Lower lobe of right lung (tissue), 2 donors: ENCODE results near the gene FBXO5. TPM values are rescaled to one million over a fixed set of nuclear protein-coding genes. Genes with fewer than 3 reads are reported as not detected.

Experiments
- ATAC-seq, 2 donors: fragments of 200-7000 bp; cut with Tn5 transposase; one replicate each; pipeline ENCODE4 v1.9.1; 2020 to 2022; ENCODE audit warnings: mild to moderate bottlenecking in 2 of 2, moderate library complexity in 2 of 2
- DNase-seq: peaks from one replicate; pipeline ENCODE4 v3.0.0-alpha.2; 2020
- H3K27ac ChIP-seq: fragments of 200-600 bp; one replicate; pipeline ENCODE4 v1.8.0; 2022
- H3K27me3 ChIP-seq: fragments of 200-600 bp; one replicate; pipeline ENCODE4 v1.8.0; 2022; ENCODE audit warnings: low read depth
- H3K36me3 ChIP-seq: fragments of 200-600 bp; one replicate; pipeline ENCODE4 v1.8.0; 2022; ENCODE audit warnings: mild to moderate bottlenecking
- H3K4me1 ChIP-seq: fragments of 200-600 bp; one replicate; pipeline ENCODE4 v1.8.0; 2022
- H3K4me3 ChIP-seq: fragments of 200-600 bp; one replicate; pipeline ENCODE4 v1.8.0; 2022; ENCODE audit warnings: mild to moderate bottlenecking
- H3K9me3 ChIP-seq: fragments of 200-600 bp; one replicate; pipeline ENCODE4 v1.8.0; 2022
- CTCF ChIP-seq: fragments of 200-600 bp; IDR thresholded peaks from one replicate; pipeline ENCODE4 v1.8.0; 2022; ENCODE audit warnings: antibody characterized with exemption, mild to moderate bottlenecking
- intact Hi-C: fragments of 100-400 bp; cut with DNase I; formaldehyde crosslinking; loops from one replicate; pipeline ENCODE4 v1.11.0; 2022
- total RNA-seq: library from RNA; stranded (reverse); fragmentation: NEBNext Ultra II Directional; extraction: Animal tissue kit (Norgen Biotek cat#: 25700); gene quantifications from one replicate; pipeline ENCODE4 v1.2.1, GENCODE V29; 2021
- donor health status: DM: no; HTN: yes; CAD: no; lungs with severe emphysema.

Gene FBXO5
- total RNA-seq, 1 donor from 2014 or later = 5.1 TPM

DNA sequence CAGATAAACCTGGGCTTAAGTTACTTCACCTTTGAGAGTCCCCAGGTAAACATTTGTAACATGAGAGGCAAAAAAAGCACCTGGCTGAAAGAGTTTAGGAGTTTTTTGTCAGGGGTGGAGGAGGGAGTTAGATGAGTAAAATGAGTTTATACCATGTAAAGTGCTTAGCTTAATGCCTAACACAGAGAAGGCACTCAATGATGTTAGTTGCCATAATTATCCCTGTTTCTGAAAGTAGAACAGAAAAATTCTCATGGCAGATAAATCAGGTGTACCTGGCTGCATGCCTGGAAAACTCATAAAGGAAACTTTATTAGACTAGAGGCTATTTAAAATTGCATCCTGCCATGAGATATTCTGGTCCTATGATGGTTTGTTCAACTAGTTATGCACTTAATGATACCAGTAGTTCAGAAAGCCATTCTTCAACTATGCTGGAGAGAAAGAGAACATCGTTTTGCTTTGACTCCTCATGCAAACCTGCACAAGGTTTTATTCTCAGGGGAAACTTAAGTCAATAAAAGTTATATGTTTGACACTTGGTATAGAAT, 40.4 kb downstream of the FBXO5 start:
- H3K4me1 ChIP-seq = no peaks in the 10 kb centered on the region
- no peak overlapping the region for H3K4me3 ChIP-seq
- ATAC-seq (no peak), DNase-seq (no peak)
- H3K9me3 ChIP-seq = no peaks in the 10 kb centered on the region
- intact Hi-C loops = no loop called here
- H3K27me3 ChIP-seq = peaks cover 9% of the 10 kb centered on the region
- no peak overlapping the region for H3K27ac ChIP-seq
- H3K36me3 ChIP-seq = no peaks in the 10 kb centered on the region
- no peak for TF ChIP-seq CTCF

- Histone ChIP-seq H3K27ac (no peak overlapping the region), H3K27me3 (peaks cover 9% of the 10 kb centered on the region), H3K4me1 (no peaks in the 10 kb centered on the region), H3K4me3 (no peak overlapping the region), H3K36me3 (no peaks in the 10 kb centered on the region), H3K9me3 (no peaks in the 10 kb centered on the region)
- ATAC-seq (no peak), DNase-seq (no peak)
- intact Hi-C loops = no loop called here
- TF ChIP-seq CTCF = no peak
These were observed 41.1 kb downstream of the FBXO5 start for GRCh38 chr6:152941746-152942145.

DNA sequence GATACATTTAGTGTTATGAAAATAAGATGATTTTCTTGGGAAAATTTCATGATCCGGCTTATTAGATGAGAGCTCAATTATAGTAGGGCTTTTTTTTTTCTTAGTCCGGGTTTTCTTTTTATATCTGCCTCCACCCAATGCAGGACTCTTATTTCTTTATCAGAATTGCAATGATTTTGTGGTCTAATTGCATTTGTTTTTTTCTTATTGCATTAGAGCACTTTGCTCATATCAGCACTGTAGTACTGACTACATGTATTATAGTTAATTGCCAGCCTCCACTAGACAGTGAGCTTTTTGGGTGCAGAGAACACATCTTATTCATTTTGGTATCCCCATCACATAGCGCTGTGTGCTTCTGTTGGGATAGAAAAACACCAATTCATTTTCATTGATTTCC, 50.0 kb downstream of the FBXO5 start:
- intact Hi-C loops = no loop called here
- TF ChIP-seq CTCF = no peak
- DNase-seq (no peak), ATAC-seq (no peak)
- H3K4me1 ChIP-seq = no peaks in the 10 kb centered on the region
- H3K27me3 ChIP-seq = peaks cover under 1% of the 10 kb centered on the region
- H3K9me3 ChIP-seq = no peaks in the 10 kb centered on the region
- H3K27ac ChIP-seq = no peak overlapping the region
- no peak overlapping the region for H3K4me3 ChIP-seq
- H3K36me3 ChIP-seq = no peaks in the 10 kb centered on the region

DNA sequence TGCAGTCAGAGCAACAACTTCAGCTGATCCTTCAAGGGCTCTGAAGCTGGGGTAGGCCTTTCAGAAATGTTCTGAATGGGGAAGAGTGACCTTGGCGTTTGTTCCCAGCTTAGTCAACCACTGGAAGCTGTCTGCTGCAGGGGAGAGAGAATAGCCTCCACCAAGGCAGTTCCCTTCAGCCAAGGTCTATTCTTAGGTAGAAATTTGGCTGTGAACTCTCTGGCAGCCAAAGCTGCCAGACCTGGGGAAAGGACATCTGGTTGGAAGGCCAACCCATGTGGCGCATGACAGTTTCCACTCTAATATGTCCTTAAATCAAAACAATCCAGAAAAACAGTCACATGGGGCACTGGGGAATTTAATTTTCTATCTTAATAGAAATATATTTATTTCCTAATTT, 60.1 kb downstream of the FBXO5 start:
- no peaks in the 10 kb centered on the region for H3K27me3 ChIP-seq
- intact Hi-C loops = no loop called here
- no peak for TF ChIP-seq CTCF
- H3K4me3 ChIP-seq = no peak overlapping the region
- DNase-seq (no peak), ATAC-seq (no peak)
- no peak overlapping the region for H3K27ac ChIP-seq
- no peaks in the 10 kb centered on the region for H3K4me1 ChIP-seq
- H3K36me3 ChIP-seq = no peaks in the 10 kb centered on the region
- H3K9me3 ChIP-seq = no peaks in the 10 kb centered on the region

Other genes starting within 250 kb of the FBXO5 start
- gene VIP, start 232.2 kb downstream of the FBXO5 start, total RNA-seq = 1.5 TPM
- gene MTRF1L, start 19.7 kb upstream of the FBXO5 start, total RNA-seq = 15.6 TPM
- 0.59 TPM for gene RGS17, start 148.2 kb upstream of the FBXO5 start, total RNA-seq